ENCODE results near the gene CA10. TPM values are rescaled to one million over a fixed set of nuclear protein-coding genes. Genes with fewer than 3 reads are reported as not detected.

CA10 gene
- total and polyA plus RNA-seq, 2 experiments from 2014 or later: 0.92 to 1.5 TPM

DNA sequence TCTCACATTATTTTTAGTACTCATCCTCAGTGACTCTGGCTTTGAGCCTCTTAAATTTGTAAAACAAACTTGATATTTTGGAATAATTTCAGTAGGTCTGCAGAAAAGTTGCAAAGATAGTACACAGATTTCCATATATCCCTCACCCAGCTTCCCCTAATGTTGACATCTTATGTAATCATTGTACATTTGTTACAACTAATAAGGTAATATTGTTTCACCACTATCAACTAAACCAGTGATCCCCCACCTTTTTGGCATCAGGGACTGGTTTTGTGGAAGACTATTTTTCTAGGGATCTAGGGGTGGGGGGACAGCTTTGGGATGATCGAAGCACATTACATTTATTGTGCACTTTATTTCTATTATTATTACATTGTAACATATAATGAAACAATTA lies 391.2 kb downstream of the CA10 start:
- no peaks in the 10 kb centered on the region for H3K4me1 ChIP-seq (ENCODE audit: insufficient read depth)
- H3K9me3 Mint-ChIP-seq: peaks cover 4% of the 10 kb centered on the region; the same call in 2 of the 3 replicates
- H3K27me3 Mint-ChIP-seq (ENCODE audit: insufficient read depth, low read depth, poor library complexity): no peaks in the 10 kb centered on the region
- TF ChIP-seq, protein P1, sequence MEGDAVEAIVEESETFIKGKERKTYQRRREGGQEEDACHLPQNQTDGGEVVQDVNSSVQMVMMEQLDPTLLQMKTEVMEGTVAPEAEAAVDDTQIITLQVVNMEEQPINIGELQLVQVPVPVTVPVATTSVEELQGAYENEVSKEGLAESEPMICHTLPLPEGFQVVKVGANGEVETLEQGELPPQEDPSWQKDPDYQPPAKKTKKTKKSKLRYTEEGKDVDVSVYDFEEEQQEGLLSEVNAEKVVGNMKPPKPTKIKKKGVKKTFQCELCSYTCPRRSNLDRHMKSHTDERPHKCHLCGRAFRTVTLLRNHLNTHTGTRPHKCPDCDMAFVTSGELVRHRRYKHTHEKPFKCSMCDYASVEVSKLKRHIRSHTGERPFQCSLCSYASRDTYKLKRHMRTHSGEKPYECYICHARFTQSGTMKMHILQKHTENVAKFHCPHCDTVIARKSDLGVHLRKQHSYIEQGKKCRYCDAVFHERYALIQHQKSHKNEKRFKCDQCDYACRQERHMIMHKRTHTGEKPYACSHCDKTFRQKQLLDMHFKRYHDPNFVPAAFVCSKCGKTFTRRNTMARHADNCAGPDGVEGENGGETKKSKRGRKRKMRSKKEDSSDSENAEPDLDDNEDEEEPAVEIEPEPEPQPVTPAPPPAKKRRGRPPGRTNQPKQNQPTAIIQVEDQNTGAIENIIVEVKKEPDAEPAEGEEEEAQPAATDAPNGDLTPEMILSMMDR (conservative IDR thresholded peaks at IDR 0.05; ENCODE audit: low read depth in 2 of 2): no peak
- TF ChIP-seq CREB1 (CRISPR knock-in tag; IDR thresholded peaks at IDR 0.05; ENCODE audit: low read depth) (no peak), ETS1 (IDR thresholded peaks at IDR 0.05) (no peak), NANOG (IDR thresholded peaks at IDR 0.05; ENCODE audit: borderline replicate concordance) (no peak), POLR2AphosphoS5 (IDR thresholded peaks at IDR 0.05; ENCODE audit: low read depth) (no peak), ZNF114 (CRISPR knock-in tag; IDR thresholded peaks at IDR 0.05) (no peak), REST (IDR thresholded peaks at IDR 0.05; ENCODE audit: unreplicated experiment) (no peak), ZNF331 (CRISPR knock-in tag; IDR thresholded peaks at IDR 0.05; ENCODE audit: low read depth) (no peak), EZH2 (IDR thresholded peaks at IDR 0.05; ENCODE audit: low read depth, unreplicated experiment) (no peak), STAT1 (IDR thresholded peaks at IDR 0.05; ENCODE audit: unreplicated experiment) (no peak), EZH2phosphoT487 (IDR thresholded peaks at IDR 0.05; ENCODE audit: unreplicated experiment) (no peak), JUNB (IDR thresholded peaks at IDR 0.05; ENCODE audit: unreplicated experiment) (no peak)
- TF ChIP-seq, protein P2, sequence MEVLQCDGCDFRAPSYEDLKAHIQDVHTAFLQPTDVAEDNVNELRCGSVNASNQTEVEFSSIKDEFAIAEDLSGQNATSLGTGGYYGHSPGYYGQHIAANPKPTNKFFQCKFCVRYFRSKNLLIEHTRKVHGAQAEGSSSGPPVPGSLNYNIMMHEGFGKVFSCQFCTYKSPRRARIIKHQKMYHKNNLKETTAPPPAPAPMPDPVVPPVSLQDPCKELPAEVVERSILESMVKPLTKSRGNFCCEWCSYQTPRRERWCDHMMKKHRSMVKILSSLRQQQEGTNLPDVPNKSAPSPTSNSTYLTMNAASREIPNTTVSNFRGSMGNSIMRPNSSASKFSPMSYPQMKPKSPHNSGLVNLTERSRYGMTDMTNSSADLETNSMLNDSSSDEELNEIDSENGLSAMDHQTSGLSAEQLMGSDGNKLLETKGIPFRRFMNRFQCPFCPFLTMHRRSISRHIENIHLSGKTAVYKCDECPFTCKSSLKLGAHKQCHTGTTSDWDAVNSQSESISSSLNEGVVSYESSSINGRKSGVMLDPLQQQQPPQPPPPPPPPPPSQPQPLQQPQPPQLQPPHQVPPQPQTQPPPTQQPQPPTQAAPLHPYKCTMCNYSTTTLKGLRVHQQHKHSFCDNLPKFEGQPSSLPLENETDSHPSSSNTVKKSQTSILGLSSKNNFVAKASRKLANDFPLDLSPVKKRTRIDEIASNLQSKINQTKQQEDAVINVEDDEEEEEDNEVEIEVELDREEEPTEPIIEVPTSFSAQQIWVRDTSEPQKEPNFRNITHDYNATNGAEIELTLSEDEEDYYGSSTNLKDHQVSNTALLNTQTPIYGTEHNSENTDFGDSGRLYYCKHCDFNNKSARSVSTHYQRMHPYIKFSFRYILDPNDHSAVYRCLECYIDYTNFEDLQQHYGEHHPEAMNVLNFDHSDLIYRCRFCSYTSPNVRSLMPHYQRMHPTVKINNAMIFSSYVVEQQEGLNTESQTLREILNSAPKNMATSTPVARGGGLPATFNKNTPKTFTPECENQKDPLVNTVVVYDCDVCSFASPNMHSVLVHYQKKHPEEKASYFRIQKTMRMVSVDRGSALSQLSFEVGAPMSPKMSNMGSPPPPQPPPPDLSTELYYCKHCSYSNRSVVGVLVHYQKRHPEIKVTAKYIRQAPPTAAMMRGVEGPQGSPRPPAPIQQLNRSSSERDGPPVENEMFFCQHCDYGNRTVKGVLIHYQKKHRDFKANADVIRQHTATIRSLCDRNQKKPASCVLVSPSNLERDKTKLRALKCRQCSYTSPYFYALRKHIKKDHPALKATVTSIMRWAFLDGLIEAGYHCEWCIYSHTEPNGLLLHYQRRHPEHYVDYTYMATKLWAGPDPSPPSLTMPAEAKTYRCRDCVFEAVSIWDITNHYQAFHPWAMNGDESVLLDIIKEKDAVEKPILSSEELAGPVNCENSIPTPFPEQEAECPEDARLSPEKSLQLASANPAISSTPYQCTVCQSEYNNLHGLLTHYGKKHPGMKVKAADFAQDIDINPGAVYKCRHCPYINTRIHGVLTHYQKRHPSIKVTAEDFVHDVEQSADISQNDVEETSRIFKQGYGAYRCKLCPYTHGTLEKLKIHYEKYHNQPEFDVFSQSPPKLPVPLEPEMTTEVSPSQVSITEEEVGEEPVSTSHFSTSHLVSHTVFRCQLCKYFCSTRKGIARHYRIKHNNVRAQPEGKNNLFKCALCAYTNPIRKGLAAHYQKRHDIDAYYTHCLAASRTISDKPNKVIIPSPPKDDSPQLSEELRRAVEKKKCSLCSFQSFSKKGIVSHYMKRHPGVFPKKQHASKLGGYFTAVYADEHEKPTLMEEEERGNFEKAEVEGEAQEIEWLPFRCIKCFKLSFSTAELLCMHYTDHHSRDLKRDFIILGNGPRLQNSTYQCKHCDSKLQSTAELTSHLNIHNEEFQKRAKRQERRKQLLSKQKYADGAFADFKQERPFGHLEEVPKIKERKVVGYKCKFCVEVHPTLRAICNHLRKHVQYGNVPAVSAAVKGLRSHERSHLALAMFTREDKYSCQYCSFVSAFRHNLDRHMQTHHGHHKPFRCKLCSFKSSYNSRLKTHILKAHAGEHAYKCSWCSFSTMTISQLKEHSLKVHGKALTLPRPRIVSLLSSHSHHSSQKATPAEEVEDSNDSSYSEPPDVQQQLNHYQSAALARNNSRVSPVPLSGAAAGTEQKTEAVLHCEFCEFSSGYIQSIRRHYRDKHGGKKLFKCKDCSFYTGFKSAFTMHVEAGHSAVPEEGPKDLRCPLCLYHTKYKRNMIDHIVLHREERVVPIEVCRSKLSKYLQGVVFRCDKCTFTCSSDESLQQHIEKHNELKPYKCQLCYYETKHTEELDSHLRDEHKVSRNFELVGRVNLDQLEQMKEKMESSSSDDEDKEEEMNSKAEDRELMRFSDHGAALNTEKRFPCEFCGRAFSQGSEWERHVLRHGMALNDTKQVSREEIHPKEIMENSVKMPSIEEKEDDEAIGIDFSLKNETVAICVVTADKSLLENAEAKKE (CRISPR knock-in tag; IDR thresholded peaks at IDR 0.05): no peak
- H3K27ac ChIP-seq (ENCODE audit: low read depth): no peak overlapping the region
- H3K9me2 ChIP-seq (ENCODE audit: insufficient read depth): peaks cover 8% of the 10 kb centered on the region; the same call in 1 of the 2 replicates
- ATAC-seq (no peak), DNase-seq (ENCODE audit: low spot score) (no peak)
- no peaks in the 10 kb centered on the region for H4K20me1 ChIP-seq (replicated peaks; ENCODE audit: insufficient read depth)
- H3K4me3 Mint-ChIP-seq: no peak overlapping the region
- H3K27ac Mint-ChIP-seq: no peak overlapping the region
- H3K79me2 ChIP-seq (replicated peaks; ENCODE audit: insufficient read depth): no peaks in the 10 kb centered on the region
- no peak overlapping the region for H2AFZ ChIP-seq
- H3K36me3 Mint-ChIP-seq (ENCODE audit: low read depth): no peaks in the 10 kb centered on the region
- H3K27me3 ChIP-seq (ENCODE audit: insufficient read depth): no peaks in the 10 kb centered on the region
- H3K4me1 Mint-ChIP-seq: no peaks in the 10 kb centered on the region; the same call in 2 of the 3 replicates
- H3K4me2 ChIP-seq: no peak overlapping the region
- no peaks in the 10 kb centered on the region for H3K36me3 ChIP-seq (ENCODE audit: insufficient read depth)
- no peaks in the 10 kb centered on the region for H3F3A ChIP-seq (replicated peaks; ENCODE audit: low read depth)
- H3K4me3 ChIP-seq: no peak overlapping the region

All from GM23338 (cell line).